ENCODE data around the gene DDX27. TPM values are rescaled to one million over a fixed set of nuclear protein-coding genes. Genes with fewer than 3 reads are reported as not detected.

The DDX27 gene
- total and polyA plus RNA-seq, 2 of the 13 experiments (the other 11 are each of a cell fraction or from before 2014, with no cell fraction given): 42.6 to 72.8 TPM

DNA sequence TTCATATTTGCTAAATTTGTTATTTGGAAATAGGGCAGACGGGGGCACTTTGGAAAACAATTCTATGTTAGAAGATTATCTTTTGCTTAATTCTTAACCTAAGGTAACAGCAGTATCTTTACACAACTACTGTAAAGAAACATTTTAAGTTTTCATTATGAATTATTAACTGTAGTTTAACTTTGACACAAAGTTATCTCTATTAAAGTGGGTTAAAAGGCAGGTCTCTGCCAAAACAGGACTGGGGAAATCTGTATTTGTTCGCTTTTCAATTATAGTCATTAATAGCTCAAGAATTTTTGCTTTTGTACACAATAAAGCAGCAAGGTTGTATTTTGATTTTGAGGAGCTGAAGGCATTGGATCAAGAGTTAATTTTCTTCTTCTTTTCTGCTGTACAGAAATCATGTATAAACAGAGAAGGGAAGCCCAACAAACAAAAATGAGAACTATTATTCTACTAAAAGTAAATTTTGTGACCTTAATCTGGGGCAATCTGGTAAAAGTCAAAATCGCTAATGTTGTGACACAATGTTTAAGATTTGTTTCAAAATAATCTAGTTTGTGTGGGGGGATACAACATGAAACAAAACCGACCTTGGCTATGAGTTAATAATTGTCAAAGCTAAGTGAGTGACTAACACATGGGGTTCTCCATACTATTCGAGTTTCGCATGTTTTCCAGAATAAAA, 34.0 kb upstream of the DDX27 start (continued):
- TF ChIP-seq SNAI1 (CRISPR knock-in tag; IDR thresholded peaks at IDR 0.05; ENCODE audit: borderline replicate concordance): no peak
- no peak for TF ChIP-seq GABPA (IDR thresholded peaks at IDR 0.05; ENCODE audit: low read depth, low read length)
- TF ChIP-seq GABPA (CRISPR knock-in tag; IDR thresholded peaks at IDR 0.05; ENCODE audit: low read depth): no peak
- TF ChIP-seq MLLT10 (CRISPR knock-in tag; IDR thresholded peaks at IDR 0.05): 0 out of 2 replicates have a peak, but pooled peaks have one; percentile 63
- TF ChIP-seq MXD4 (CRISPR knock-in tag; IDR thresholded peaks at IDR 0.05): no peak; the same call in 1 of the 2 replicates
- TF ChIP-seq, protein P1, sequence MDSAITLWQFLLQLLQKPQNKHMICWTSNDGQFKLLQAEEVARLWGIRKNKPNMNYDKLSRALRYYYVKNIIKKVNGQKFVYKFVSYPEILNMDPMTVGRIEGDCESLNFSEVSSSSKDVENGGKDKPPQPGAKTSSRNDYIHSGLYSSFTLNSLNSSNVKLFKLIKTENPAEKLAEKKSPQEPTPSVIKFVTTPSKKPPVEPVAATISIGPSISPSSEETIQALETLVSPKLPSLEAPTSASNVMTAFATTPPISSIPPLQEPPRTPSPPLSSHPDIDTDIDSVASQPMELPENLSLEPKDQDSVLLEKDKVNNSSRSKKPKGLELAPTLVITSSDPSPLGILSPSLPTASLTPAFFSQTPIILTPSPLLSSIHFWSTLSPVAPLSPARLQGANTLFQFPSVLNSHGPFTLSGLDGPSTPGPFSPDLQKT (CRISPR knock-in tag; IDR thresholded peaks at IDR 0.05; ENCODE audit: borderline replicate concordance): no peak
- no peak for TF ChIP-seq ZNF143 (CRISPR knock-in tag; IDR thresholded peaks at IDR 0.05)
- no peak for TF ChIP-seq CENPT (CRISPR knock-in tag; IDR thresholded peaks at IDR 0.05; ENCODE audit: low read depth)
- no peak for TF ChIP-seq ZNF720 (CRISPR knock-in tag; IDR thresholded peaks at IDR 0.05)
- no peak for TF ChIP-seq XBP1 (CRISPR knock-in tag; IDR thresholded peaks at IDR 0.05)
- TF ChIP-seq, protein P2, sequence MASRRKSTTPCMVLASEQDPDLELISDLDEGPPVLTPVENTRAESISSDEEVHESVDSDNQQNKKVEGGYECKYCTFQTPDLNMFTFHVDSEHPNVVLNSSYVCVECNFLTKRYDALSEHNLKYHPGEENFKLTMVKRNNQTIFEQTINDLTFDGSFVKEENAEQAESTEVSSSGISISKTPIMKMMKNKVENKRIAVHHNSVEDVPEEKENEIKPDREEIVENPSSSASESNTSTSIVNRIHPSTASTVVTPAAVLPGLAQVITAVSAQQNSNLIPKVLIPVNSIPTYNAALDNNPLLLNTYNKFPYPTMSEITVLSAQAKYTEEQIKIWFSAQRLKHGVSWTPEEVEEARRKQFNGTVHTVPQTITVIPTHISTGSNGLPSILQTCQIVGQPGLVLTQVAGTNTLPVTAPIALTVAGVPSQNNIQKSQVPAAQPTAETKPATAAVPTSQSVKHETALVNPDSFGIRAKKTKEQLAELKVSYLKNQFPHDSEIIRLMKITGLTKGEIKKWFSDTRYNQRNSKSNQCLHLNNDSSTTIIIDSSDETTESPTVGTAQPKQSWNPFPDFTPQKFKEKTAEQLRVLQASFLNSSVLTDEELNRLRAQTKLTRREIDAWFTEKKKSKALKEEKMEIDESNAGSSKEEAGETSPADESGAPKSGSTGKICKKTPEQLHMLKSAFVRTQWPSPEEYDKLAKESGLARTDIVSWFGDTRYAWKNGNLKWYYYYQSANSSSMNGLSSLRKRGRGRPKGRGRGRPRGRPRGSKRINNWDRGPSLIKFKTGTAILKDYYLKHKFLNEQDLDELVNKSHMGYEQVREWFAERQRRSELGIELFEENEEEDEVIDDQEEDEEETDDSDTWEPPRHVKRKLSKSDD (CRISPR knock-in tag; IDR thresholded peaks at IDR 0.05; ENCODE audit: low read depth): no peak
- peak; percentile 93 for TF ChIP-seq TCF7L2 (IDR thresholded peaks at IDR 0.05; ENCODE audit: low read depth, low read length)
- no peak for TF ChIP-seq RBAK (CRISPR knock-in tag; IDR thresholded peaks at IDR 0.05)
- no peak for TF ChIP-seq NR2F6 (IDR thresholded peaks at IDR 0.05)
- TF ChIP-seq NR2F6 (CRISPR knock-in tag; IDR thresholded peaks at IDR 0.05): 0 out of 2 replicates have a peak, but pooled peaks have one; percentile 32
- TF ChIP-seq FIP1L1 (IDR thresholded peaks at IDR 0.05; ENCODE audit: borderline replicate concordance, insufficient read depth, low read depth, low read length): no peak
- no peak for TF ChIP-seq ZSCAN30 (CRISPR knock-in tag; IDR thresholded peaks at IDR 0.05)
- TF ChIP-seq ZSCAN31 (CRISPR knock-in tag; IDR thresholded peaks at IDR 0.05; ENCODE audit: low read depth): no peak
- TF ChIP-seq, protein P3, sequence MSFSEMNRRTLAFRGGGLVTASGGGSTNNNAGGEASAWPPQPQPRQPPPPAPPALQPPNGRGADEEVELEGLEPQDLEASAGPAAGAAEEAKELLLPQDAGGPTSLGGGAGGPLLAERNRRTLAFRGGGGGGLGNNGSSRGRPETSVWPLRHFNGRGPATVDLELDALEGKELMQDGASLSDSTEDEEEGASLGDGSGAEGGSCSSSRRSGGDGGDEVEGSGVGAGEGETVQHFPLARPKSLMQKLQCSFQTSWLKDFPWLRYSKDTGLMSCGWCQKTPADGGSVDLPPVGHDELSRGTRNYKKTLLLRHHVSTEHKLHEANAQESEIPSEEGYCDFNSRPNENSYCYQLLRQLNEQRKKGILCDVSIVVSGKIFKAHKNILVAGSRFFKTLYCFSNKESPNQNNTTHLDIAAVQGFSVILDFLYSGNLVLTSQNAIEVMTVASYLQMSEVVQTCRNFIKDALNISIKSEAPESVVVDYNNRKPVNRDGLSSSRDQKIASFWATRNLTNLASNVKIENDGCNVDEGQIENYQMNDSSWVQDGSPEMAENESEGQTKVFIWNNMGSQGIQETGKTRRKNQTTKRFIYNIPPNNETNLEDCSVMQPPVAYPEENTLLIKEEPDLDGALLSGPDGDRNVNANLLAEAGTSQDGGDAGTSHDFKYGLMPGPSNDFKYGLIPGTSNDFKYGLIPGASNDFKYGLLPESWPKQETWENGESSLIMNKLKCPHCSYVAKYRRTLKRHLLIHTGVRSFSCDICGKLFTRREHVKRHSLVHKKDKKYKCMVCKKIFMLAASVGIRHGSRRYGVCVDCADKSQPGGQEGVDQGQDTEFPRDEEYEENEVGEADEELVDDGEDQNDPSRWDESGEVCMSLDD (CRISPR knock-in tag; IDR thresholded peaks at IDR 0.05; ENCODE audit: borderline replicate concordance): no peak
- no peak for TF ChIP-seq ZNF205 (CRISPR knock-in tag; IDR thresholded peaks at IDR 0.05)
- no peak for TF ChIP-seq ZNF841 (CRISPR knock-in tag; IDR thresholded peaks at IDR 0.05; ENCODE audit: borderline replicate concordance)
- no peak for TF ChIP-seq ZNF614 (CRISPR knock-in tag; IDR thresholded peaks at IDR 0.05; ENCODE audit: borderline replicate concordance)
- no peak for TF ChIP-seq KLF13 (CRISPR knock-in tag; IDR thresholded peaks at IDR 0.05)
- no peak for TF ChIP-seq RAD21 (CRISPR knock-in tag; IDR thresholded peaks at IDR 0.05)
